K562 (cell line): ENCODE data around the gene TMIGD3. TPM values are rescaled to one million over a fixed set of nuclear protein-coding genes. Genes with fewer than 3 reads are reported as not detected.

ENCODE experiments used
- CHAMP1 ChIP-seq: fragments of 450-650 bp; IDR thresholded peaks from 2 replicates; pipeline ENCODE4 v1.6.1; 2016; ENCODE audit warnings: mild to moderate bottlenecking
- CREM ChIP-seq: IDR thresholded peaks from 2 replicates; pipeline ENCODE4 v1.6.1; 2014; ENCODE audit warnings: antibody characterized with exemption, low read depth
- E4F1 ChIP-seq: fragments of 250-450 bp; sonication (Bioruptor Pico); IDR thresholded peaks from 2 replicates; pipeline ENCODE4 v1.5.0; 2021; ENCODE audit warnings: mild to moderate bottlenecking, borderline replicate concordance
- EGR1 ChIP-seq: fragments of 450-650 bp; conservative IDR thresholded peaks from 2 replicates; pipeline ENCODE4 v1.6.1; 2017; ENCODE audit warnings: mild to moderate bottlenecking
- FOXP1 ChIP-seq: sonication (generic); formaldehyde crosslinking; IDR thresholded peaks from 2 replicates; pipeline ENCODE4 v1.8.0; 2022; ENCODE audit warnings: mild to moderate bottlenecking, missing genetic modification reagents
- HMBOX1 ChIP-seq: sonication (generic); IDR thresholded peaks from 2 replicates; pipeline ENCODE4 v1.6.1; 2016
- MEIS2 ChIP-seq: fragments of 450-650 bp; IDR thresholded peaks from 2 replicates; pipeline ENCODE4 v1.6.1; 2014; ENCODE audit warnings: mild to moderate bottlenecking; ENCODE audit not compliant: partially characterized antibody
- NFRKB ChIP-seq: fragments of 450-650 bp; IDR thresholded peaks from 2 replicates; pipeline ENCODE4 v1.6.1; 2016; ENCODE audit warnings: low read depth
- RB1 ChIP-seq: fragments of 450-650 bp; IDR thresholded peaks from 2 replicates; pipeline ENCODE4 v1.6.1; 2017; ENCODE audit warnings: low read depth, mild to moderate bottlenecking
- SIX5 ChIP-seq, 2 experiments: IDR thresholded peaks; 2 replicates each; pipeline ENCODE4 v1.6.1; 2011; ENCODE audit warnings: low read length in 2 of 2, borderline replicate concordance in 1 of 2, low read depth in 1 of 2, mild to moderate bottlenecking in 1 of 2, moderate library complexity in 1 of 2; ENCODE audit not compliant: insufficient read depth in 1 of 2
- TARDBP ChIP-seq: fragments of 450-650 bp; IDR thresholded peaks from 2 replicates; pipeline ENCODE4 v1.6.1; 2016
- TCF3 ChIP-seq: sonication (generic); formaldehyde crosslinking; IDR thresholded peaks from 2 replicates; pipeline ENCODE4 v1.4.0; 2020; ENCODE audit warnings: mild to moderate bottlenecking, missing genetic modification reagents
- THAP12 ChIP-seq: fragments of 250-450 bp; sonication (Bioruptor Pico); IDR thresholded peaks from 2 replicates; pipeline ENCODE4 v1.9.0; 2021; ENCODE audit warnings: mild to moderate bottlenecking, inconsistent platforms
- polyA plus RNA-seq, 8 experiments: library from polyadenylated mRNA; depleted of rRNA in 4 of 8; stranded (reverse) in 5 of 8; unstranded in 3 of 8; fragments of >200 nt; fragmentation: Nextera tagmentation in 2 of 8; fragmentation: Illumina TruSeq in 1 of 8; extraction: Ambion mirVana in 2 of 8; extraction: Trizol in 1 of 8; gene quantifications; 2 replicates each; pipeline versions ENCODE4 v1.2.1 to v1.2.3, GENCODE V29; 2011 to 2014; ENCODE audit warnings: inconsistent platforms in 1 of 8, missing spikeins in 1 of 8
- total RNA-seq, 7 experiments: library from RNA; depleted of rRNA in 6 of 7; stranded (reverse); fragments of >200 nt in 6 of 7; fragmentation: Illumina TruSeq in 2 of 7; extraction: Trizol in 2 of 7; gene quantifications; 2 replicates each; pipeline versions ENCODE4 v1.2.1 to v1.2.3, GENCODE V29; 2011 to 2021; ENCODE audit warnings: low replicate concordance in 1 of 7
- TF ChIP-seq, protein P1 (sequence below), 2 experiments: fragments of 450-650 bp; conservative IDR thresholded peaks; 2 replicates each; pipeline ENCODE4 v1.6.1; 2017; ENCODE audit warnings: mild to moderate bottlenecking in 2 of 2, moderate library complexity in 2 of 2
- TF ChIP-seq, protein P2 (sequence below): fragments of 250-450 bp; sonication (Bioruptor Pico); IDR thresholded peaks from 2 replicates; pipeline ENCODE4 v1.8.0; 2021; ENCODE audit warnings: mild to moderate bottlenecking, moderate library complexity

Gene TMIGD3
- total and polyA plus RNA-seq, 9 of the 15 experiments (the other 6 are each of a cell fraction or from before 2014, with no cell fraction given) = 0.11 to 0.13 (median 0.11) TPM; not detected in 6

DNA sequence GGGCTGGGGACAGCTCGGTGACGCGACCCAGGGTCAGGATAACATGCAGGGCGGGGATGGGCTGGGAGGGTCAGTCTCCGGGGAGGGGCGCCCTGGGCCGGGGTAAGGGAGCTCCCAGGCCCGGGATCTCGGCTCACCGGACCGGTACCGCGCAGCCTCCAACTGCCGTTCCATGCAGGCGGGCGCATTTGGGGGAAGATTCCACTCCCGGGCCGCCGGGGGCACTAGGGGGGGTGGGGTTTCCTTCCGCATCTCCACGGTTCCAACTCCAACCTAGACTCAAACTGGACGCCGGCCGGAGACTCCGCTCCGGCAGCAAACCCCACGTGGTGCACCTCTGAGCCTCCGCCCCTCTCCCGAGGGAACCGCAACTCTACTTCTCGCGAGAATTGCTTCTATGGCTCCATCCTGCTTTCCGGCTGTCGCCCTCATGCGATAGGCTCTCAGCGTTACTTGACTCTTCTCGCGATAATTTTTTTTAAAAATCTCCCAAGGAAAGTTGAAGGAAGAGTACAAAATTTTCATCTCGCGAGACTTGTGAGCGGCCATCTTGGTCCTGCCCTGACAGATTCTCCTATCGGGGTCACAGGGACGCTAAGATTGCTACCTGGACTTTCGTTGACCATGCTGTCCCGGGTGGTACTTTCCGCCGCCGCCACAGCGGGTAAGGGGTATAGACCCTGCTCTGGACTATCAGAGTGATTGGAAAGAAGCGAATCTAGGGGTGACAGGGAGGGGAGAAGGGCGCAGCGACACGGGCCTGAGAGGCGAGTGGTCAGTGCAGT lies 54.3 kb downstream of the TMIGD3 start, which contains the start of the genes ATP5PB and WDR77 (continued):
- TF ChIP-seq, protein P1, sequence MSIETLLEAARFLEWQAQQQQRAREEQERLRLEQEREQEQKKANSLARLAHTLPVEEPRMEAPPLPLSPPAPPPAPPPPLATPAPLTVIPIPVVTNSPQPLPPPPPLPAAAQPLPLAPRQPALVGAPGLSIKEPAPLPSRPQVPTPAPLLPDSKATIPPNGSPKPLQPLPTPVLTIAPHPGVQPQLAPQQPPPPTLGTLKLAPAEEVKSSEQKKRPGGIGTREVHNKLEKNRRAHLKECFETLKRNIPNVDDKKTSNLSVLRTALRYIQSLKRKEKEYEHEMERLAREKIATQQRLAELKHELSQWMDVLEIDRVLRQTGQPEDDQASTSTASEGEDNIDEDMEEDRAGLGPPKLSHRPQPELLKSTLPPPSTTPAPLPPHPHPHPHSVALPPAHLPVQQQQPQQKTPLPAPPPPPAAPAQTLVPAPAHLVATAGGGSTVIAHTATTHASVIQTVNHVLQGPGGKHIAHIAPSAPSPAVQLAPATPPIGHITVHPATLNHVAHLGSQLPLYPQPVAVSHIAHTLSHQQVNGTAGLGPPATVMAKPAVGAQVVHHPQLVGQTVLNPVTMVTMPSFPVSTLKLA (conservative IDR thresholded peaks at IDR 0.05) = peak; percentile 98 to 99
- peak; percentile 35; the same call in 1 of the 2 replicates for TF ChIP-seq CHAMP1
- TF ChIP-seq TCF3 = no peak
- peak; percentile 32 for TF ChIP-seq MEIS2
- TF ChIP-seq NFRKB = peak; percentile 98
- peak; percentile 45; the same call in 1 of the 2 replicates for TF ChIP-seq FOXP1
- TF ChIP-seq THAP12 (CRISPR knock-in tag) = 0 out of 2 replicates have a peak, but pooled peaks have one; percentile 19
- TF ChIP-seq, protein P2, sequence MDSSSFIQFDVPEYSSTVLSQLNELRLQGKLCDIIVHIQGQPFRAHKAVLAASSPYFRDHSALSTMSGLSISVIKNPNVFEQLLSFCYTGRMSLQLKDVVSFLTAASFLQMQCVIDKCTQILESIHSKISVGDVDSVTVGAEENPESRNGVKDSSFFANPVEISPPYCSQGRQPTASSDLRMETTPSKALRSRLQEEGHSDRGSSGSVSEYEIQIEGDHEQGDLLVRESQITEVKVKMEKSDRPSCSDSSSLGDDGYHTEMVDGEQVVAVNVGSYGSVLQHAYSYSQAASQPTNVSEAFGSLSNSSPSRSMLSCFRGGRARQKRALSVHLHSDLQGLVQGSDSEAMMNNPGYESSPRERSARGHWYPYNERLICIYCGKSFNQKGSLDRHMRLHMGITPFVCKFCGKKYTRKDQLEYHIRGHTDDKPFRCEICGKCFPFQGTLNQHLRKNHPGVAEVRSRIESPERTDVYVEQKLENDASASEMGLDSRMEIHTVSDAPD (CRISPR knock-in tag) = no peak
- peak; percentile 47; the same call in 1 of the 2 replicates for TF ChIP-seq RB1
- TF ChIP-seq TARDBP = no peak
- TF ChIP-seq SIX5 (IDR thresholded peaks at IDR 0.05; ENCODE audit: borderline replicate concordance in 1 of 2, insufficient read depth in 1 of 2, low read depth in 1 of 2, low read length in 2 of 2) = no peak
- TF ChIP-seq HMBOX1 = peak; percentile 58; the same call in 1 of the 2 replicates
- TF ChIP-seq CREM = 0 out of 2 replicates have a peak, but pooled peaks have one; percentile 6
- TF ChIP-seq E4F1 = peak; percentile 91
- TF ChIP-seq EGR1 = no peak
